Chondrocyte (in vitro differentiated cells): Measurements from ENCODE around the gene BEST4. TPM values are rescaled to one million over a fixed set of nuclear protein-coding genes. Genes with fewer than 3 reads are reported as not detected.
"Not testable (repeated sequence)": the region's sequence is repeated elsewhere in the genome, so short reads cannot be mapped to it uniquely, and the experiment has no call there.

ENCODE experiments used
- DNase-seq: peaks from one replicate; pipeline ENCODE4 v3.0.0; 2021; ENCODE audit warnings: mixed read lengths, low spot score
- H3K27ac Mint-ChIP-seq: one replicate; pipeline ENCODE4 v1.8.0; 2021; ENCODE audit warnings: mild to moderate bottlenecking, moderate library complexity, mixed read lengths; ENCODE audit not compliant: unreplicated experiment
- H3K27me3 Mint-ChIP-seq: 2 replicates; pipeline ENCODE4 v1.8.0; 2021; ENCODE audit warnings: low read depth, mixed read lengths
- H3K36me3 Mint-ChIP-seq: 2 replicates; pipeline ENCODE4 v1.8.0; 2021; ENCODE audit warnings: low read depth, mixed read lengths
- H3K4me1 Mint-ChIP-seq: 2 replicates; pipeline ENCODE4 v1.8.0; 2021; ENCODE audit warnings: low read depth, mild to moderate bottlenecking, mixed read lengths
- H3K4me3 Mint-ChIP-seq: one replicate; pipeline ENCODE4 v1.8.0; 2021; ENCODE audit warnings: mild to moderate bottlenecking, moderate library complexity, mixed read lengths; ENCODE audit not compliant: unreplicated experiment
- H3K9me3 Mint-ChIP-seq: 2 replicates; pipeline ENCODE4 v1.8.0; 2021; ENCODE audit warnings: low read depth, mixed read lengths
- CTCF ChIP-seq: fragments of 200-600 bp; sonication (generic); IDR thresholded peaks from 2 replicates; pipeline ENCODE4 v1.5.0; 2021; ENCODE audit warnings: antibody characterized with exemption, mild to moderate bottlenecking, moderate library complexity
- total RNA-seq: library from RNA; stranded (reverse); gene quantifications from 3 replicates; pipeline ENCODE4 v1.2.1, GENCODE V29; 2021

The BEST4 gene
- total RNA-seq, 1 donor from 2014 or later: 0.37 TPM

DNA sequence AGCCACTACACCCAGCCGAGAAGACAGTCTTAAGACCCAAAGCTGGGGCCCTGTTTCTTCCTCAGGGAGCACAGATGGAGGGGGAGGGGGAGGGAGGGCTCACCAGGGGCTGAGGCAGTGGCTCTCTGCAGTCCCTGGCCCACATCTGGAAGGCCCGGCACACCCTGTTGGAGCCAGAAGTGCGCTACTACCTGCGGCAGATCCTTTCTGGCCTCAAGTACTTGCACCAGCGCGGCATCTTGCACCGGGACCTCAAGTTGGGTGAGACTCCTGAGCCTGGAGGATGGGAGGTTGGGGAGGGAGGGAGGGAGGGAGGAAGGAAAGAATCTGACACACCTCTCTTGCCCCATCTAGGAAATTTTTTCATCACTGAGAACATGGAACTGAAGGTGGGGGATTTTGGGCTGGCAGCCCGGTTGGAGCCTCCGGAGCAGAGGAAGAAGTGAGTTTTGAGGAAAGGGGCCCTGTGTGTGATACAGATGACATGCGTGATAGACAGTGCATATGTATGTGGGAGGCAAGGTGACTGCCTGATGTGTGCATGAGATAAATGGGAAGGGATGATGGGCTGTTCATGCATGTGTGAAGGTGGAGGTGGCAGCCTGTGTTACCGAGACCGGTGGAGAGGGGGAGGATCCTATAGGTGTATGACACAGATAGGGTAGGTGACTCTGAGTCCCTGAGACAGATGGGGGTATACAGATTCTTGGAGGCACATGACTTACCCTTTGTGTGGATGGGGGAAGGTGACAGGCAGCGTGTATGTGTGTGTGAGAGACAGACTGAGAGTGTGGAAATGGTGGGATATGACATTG, 13.7 kb upstream of the BEST4 start:
- Mint-ChIP-seq H3K27me3 (no peaks in the 10 kb centered on the region), H3K36me3 (peaks cover 21% of the 10 kb centered on the region), H3K27ac (peak overlapping the region; percentile 93), H3K9me3 (no peaks in the 10 kb centered on the region), H3K4me1 (peaks cover 42% of the 10 kb centered on the region), H3K4me3 (peak overlapping the region; percentile 95)
- peak; percentile 77 for DNase-seq
- TF ChIP-seq CTCF: no peak

DNA sequence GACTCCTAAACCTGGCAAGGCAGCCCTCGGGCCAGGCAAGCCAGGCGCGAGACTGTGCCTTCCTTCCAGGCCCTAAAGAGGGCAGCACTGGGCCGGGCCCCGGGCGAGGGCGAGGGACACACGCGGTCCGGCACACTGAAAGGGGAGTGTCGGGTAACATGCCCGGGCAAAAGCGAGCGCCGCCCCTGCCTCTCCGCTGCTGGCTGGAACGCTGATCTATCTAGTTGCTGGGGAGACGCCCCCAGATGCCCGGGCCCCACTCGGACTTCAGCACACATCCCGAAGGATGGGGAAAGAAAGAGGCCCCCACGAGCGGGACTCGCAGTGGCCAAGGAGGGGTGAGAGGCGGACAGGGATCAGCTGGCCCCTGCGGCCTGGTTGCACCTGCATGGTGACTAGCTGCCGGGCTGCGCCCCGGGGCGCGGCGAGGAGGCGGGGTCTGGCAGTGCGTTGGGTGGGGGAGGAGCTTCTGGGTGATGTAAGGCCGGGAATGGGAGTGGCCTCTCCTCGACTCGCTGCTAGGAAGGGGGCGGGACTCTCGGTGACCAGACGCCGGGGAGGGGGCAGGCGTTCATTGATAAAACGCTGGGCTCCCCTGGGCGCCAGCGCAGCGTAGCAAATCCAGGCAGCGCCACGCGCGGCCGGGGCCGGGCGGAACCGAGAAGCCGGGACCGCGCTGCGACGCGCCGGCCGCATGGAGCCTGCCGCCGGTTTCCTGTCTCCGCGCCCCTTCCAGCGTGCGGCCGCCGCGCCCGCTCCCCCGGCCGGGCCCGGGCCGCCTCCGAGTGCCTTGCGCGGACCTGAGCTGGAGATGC, 12.0 kb upstream of the BEST4 start, which contains the start of gene PLK3:
TSS of gene PLK3 (plus strand) at position 608 of the 815 bp plus-strand sequence. CDS start at position 695, 87 bp downstream.
- Mint-ChIP-seq H3K9me3 (no peaks in the 10 kb centered on the region), H3K27ac (peak within 1 kb of the TSS; percentile 100), H3K4me3 (peak within 1 kb of the TSS; percentile 95), H3K4me1 (peaks cover 37% of the 10 kb centered on the region), H3K36me3 (peaks cover 16% of the 10 kb centered on the region), H3K27me3 (no peaks in the 10 kb centered on the region)
- DNase-seq: peak; percentile 99
- peak; percentile 90 for TF ChIP-seq CTCF

GRCh38 chr1:44798481-44799365, 10.8 kb upstream of the BEST4 start:
- no peak overlapping the region for H3K4me3 Mint-ChIP-seq
- H3K4me1 Mint-ChIP-seq: peaks cover 32% of the 10 kb centered on the region
- DNase-seq: peak; percentile 63
- peak overlapping the region; percentile 100 for H3K27ac Mint-ChIP-seq
- H3K9me3 Mint-ChIP-seq: no peaks in the 10 kb centered on the region
- no peaks in the 10 kb centered on the region for H3K27me3 Mint-ChIP-seq
- H3K36me3 Mint-ChIP-seq: peaks cover 16% of the 10 kb centered on the region
- no peak for TF ChIP-seq CTCF

- H3K4me3 Mint-ChIP-seq, H3K9me3 Mint-ChIP-seq, H3K27ac Mint-ChIP-seq, H3K27me3 Mint-ChIP-seq: not testable (repeated sequence)
- Mint-ChIP-seq H3K4me1 (peaks cover 31% of the 10 kb centered on the region), H3K36me3 (peaks cover 11% of the 10 kb centered on the region)
- DNase-seq: peak; percentile 30
Measured at GRCh38 chr1:44797886-44798285, 9.9 kb upstream of the BEST4 start.

DNA sequence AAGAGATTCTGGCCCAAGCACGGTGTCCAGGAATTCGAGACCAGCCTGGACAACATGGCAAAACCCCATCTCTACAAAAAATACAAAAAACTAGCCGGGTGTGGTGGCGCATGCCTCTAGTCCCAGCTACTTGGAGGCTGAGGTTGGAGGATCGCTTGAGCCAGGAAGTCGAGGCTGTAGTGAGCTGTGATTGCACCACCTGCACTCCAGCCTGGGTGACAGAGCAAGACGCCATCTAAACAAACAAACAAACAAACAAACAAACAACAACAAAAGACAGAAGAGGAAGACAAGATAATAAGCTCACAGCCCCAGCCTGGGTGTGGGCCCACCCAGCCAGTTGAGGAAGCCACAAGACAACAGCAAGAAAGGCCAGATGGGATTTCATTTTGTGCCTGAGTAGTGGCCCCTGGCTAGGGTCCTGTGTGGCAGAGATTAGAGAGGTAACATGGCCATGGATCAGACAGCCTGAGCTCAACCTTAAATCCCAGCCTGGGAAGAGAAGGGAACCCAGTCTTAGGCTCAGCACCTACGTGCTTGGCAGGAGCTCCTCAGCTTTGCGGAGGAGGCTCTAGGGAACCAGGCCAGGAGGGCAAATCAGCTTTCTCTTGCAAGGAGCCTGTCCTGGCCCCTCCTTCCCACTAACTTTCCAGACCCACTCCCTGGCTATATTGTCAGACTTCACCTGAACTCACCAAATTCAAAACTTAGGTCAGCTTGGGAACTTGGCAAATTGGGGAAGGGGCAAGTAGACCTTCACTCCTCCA, 4.9 kb upstream of the BEST4 start:
- H3K27ac Mint-ChIP-seq: no peak overlapping the region
- DNase-seq: peak; percentile 34
- no peaks in the 10 kb centered on the region for H3K36me3 Mint-ChIP-seq
- no peaks in the 10 kb centered on the region for H3K9me3 Mint-ChIP-seq
- H3K4me3 Mint-ChIP-seq: no peak overlapping the region
- TF ChIP-seq CTCF: no peak
- no peaks in the 10 kb centered on the region for H3K27me3 Mint-ChIP-seq
- H3K4me1 Mint-ChIP-seq: peaks cover 6% of the 10 kb centered on the region
